HepG2 (cell line): ENCODE measurements around the gene RABGGTA. TPM values are rescaled to one million over a fixed set of nuclear protein-coding genes. Genes with fewer than 3 reads are reported as not detected.
A peak's percentile ranks its signal among the peaks of the same experiment; 100 is the strongest.

ENCODE experiments used
- BRCA1 ChIP-seq: sonication (generic); formaldehyde crosslinking; IDR thresholded peaks from 2 replicates; pipeline ENCODE4 v1.4.0; 2020; ENCODE audit warnings: missing genetic modification reagents
- CEBPZ ChIP-seq: IDR thresholded peaks from 2 replicates; pipeline ENCODE4 v1.6.1; 2012; ENCODE audit warnings: low read length, improper control_type of control experiment
- CHCHD3 ChIP-seq: sonication (generic); formaldehyde crosslinking; IDR thresholded peaks from 2 replicates; pipeline ENCODE4 v1.8.0; 2022; ENCODE audit warnings: mild to moderate bottlenecking, missing genetic modification reagents, moderate library complexity
- DNMT3B ChIP-seq: conservative IDR thresholded peaks from 2 replicates; pipeline ENCODE4 v1.6.1; 2016; ENCODE audit warnings: missing biosample characterization, control low read depth
- ETV6 ChIP-seq: sonication (generic); formaldehyde crosslinking; conservative IDR thresholded peaks from 2 replicates; pipeline ENCODE4 v1.4.0; 2020; ENCODE audit warnings: missing genetic modification reagents
- GABPA ChIP-seq, 2 experiments: IDR thresholded peaks; 2 replicates each; pipeline ENCODE4 v1.6.1; 2011 to 2016; ENCODE audit warnings: low read depth in 2 of 2, low read length in 1 of 2, missing biosample characterization in 1 of 2, missing genetic modification characterization in 1 of 2
- GPBP1L1 ChIP-seq: sonication (generic); formaldehyde crosslinking; IDR thresholded peaks from 2 replicates; pipeline ENCODE4 v1.5.0; 2020; ENCODE audit warnings: mild to moderate bottlenecking, missing genetic modification reagents
- MTA3 ChIP-seq: sonication (generic); formaldehyde crosslinking; IDR thresholded peaks from 2 replicates; pipeline ENCODE4 v1.4.0; 2020; ENCODE audit warnings: missing genetic modification reagents
- NCOA1 ChIP-seq: sonication (generic); formaldehyde crosslinking; IDR thresholded peaks from 2 replicates; pipeline ENCODE4 v1.9.0; 2021; ENCODE audit warnings: missing genetic modification reagents
- NFYC ChIP-seq: IDR thresholded peaks from 2 replicates; pipeline ENCODE4 v1.6.1; 2016; ENCODE audit warnings: missing genetic modification reagents, missing compliant biosample characterization
- NR2F1 ChIP-seq, 2 experiments: fragments of 450-650 bp in 1 of 2; formaldehyde crosslinking in 1 of 2; IDR thresholded peaks; 2 replicates each; pipeline versions ENCODE4 v1.5.0 to v1.6.1; 2016 to 2020; ENCODE audit warnings: mild to moderate bottlenecking in 1 of 2, missing compliant biosample characterization in 1 of 2, missing genetic modification reagents in 1 of 2, moderate library complexity in 1 of 2
- PHF21A ChIP-seq: sonication (generic); formaldehyde crosslinking; IDR thresholded peaks from 2 replicates; pipeline ENCODE4 v1.5.0; 2020; ENCODE audit warnings: mild to moderate bottlenecking, missing genetic modification reagents
- REL ChIP-seq: sonication (generic); formaldehyde crosslinking; conservative IDR thresholded peaks from 2 replicates; pipeline ENCODE4 v1.8.0; 2022; ENCODE audit warnings: mild to moderate bottlenecking, missing genetic modification reagents, moderate library complexity
- SP1 ChIP-seq, 2 experiments: fragments of 450-650 bp in 1 of 2; sonication (generic) in 1 of 2; formaldehyde crosslinking in 1 of 2; IDR thresholded peaks; 2 replicates each; pipeline versions ENCODE4 v1.4.0 to v1.6.1; 2016 to 2020; ENCODE audit warnings: missing genetic modification reagents in 1 of 2
- ZBTB42 ChIP-seq: sonication (generic); formaldehyde crosslinking; IDR thresholded peaks from 2 replicates; pipeline ENCODE4 v1.5.0; 2020; ENCODE audit warnings: mild to moderate bottlenecking, missing genetic modification reagents
- ZNF12 ChIP-seq: sonication (generic); formaldehyde crosslinking; IDR thresholded peaks from 2 replicates; pipeline ENCODE4 v1.5.0; 2020; ENCODE audit warnings: missing genetic modification reagents
- ZNF7 ChIP-seq: IDR thresholded peaks from 2 replicates; pipeline ENCODE4 v1.6.1; 2016; ENCODE audit warnings: missing biosample characterization, missing genetic modification reagents
- ZNF709 ChIP-seq: sonication (generic); formaldehyde crosslinking; IDR thresholded peaks from 2 replicates; pipeline ENCODE4 v1.5.0; 2020; ENCODE audit warnings: mild to moderate bottlenecking, missing genetic modification reagents
- ZNF777 ChIP-seq: sonication (generic); formaldehyde crosslinking; IDR thresholded peaks from 2 replicates; pipeline ENCODE4 v1.4.0; 2020; ENCODE audit warnings: missing genetic modification reagents
- polyA plus RNA-seq, 8 experiments: library from polyadenylated mRNA; depleted of rRNA in 3 of 8; stranded (reverse) in 7 of 8; unstranded in 1 of 8; fragments of >200 nt; fragmentation: Illumina TruSeq in 4 of 8; extraction: Trizol in 4 of 8; gene quantifications; 2 replicates each; pipeline versions ENCODE4 v1.2.1 to v1.2.3, GENCODE V29; 2011 to 2016; ENCODE audit warnings: low read depth in 4 of 8, missing spikeins in 1 of 8, mixed read lengths in 1 of 8; ENCODE audit not compliant: insufficient read depth in 1 of 8
- total RNA-seq, 5 experiments: library from RNA; depleted of rRNA; stranded (reverse); fragments of >200 nt; fragmentation: Illumina TruSeq; extraction: Trizol; gene quantifications; 2 replicates each; pipeline ENCODE4 v1.2.3, GENCODE V29; 2016; ENCODE audit warnings: low read depth in 1 of 5
- TF ChIP-seq, protein P1 (sequence below): IDR thresholded peaks from 2 replicates; pipeline ENCODE4 v1.6.1; 2016; ENCODE audit warnings: missing biosample characterization, missing genetic modification reagents, low read depth
- TF ChIP-seq, protein P2 (sequence below): sonication (generic); formaldehyde crosslinking; IDR thresholded peaks from 2 replicates; pipeline ENCODE4 v1.4.0; 2020; ENCODE audit warnings: missing genetic modification reagents, borderline replicate concordance

RABGGTA gene
- total and polyA plus RNA-seq, 2 of the 13 experiments (the other 11 are each of a cell fraction or from before 2014, with no cell fraction given) = 57.9 to 90.8 TPM

GRCh38 chr14:24271134-24271833 is at the start of gene RABGGTA (continued):
- TF ChIP-seq REL (CRISPR knock-in tag) (peak; percentile 98), GABPA (IDR thresholded peaks at IDR 0.05; ENCODE audit: low read depth, low read length) (no peak), GABPA (CRISPR knock-in tag; IDR thresholded peaks at IDR 0.05; ENCODE audit: low read depth) (peak; percentile 91), GPBP1L1 (no peak), ZNF709 (CRISPR knock-in tag) (peak; percentile 99), ZBTB42 (CRISPR knock-in tag) (peak; percentile 88; the same call in 1 of the 2 replicates), ZNF7 (CRISPR knock-in tag) (0 out of 2 replicates have a peak, but pooled peaks have one; percentile 29), ETV6 (CRISPR knock-in tag) (peak; percentile 99), BRCA1 (CRISPR knock-in tag) (peak; percentile 98), CHCHD3 (CRISPR knock-in tag) (peak; percentile 91), SP1 (IDR thresholded peaks at IDR 0.05) (no peak), SP1 (CRISPR knock-in tag; IDR thresholded peaks at IDR 0.05) (peak; percentile 65), CEBPZ (no peak), MTA3 (CRISPR knock-in tag) (no peak), ZNF777 (CRISPR knock-in tag) (peak; percentile 84), PHF21A (CRISPR knock-in tag) (peak; percentile 100), ZNF12 (CRISPR knock-in tag) (peak; percentile 80; the same call in 1 of the 2 replicates), DNMT3B (peak; percentile 96), NFYC (peak; percentile 68; the same call in 1 of the 2 replicates), NR2F1 (CRISPR knock-in tag; IDR thresholded peaks at IDR 0.05) (peak in 1 of 2 experiments; percentile 8; a peak in 1 of 4 replicates), NCOA1 (CRISPR knock-in tag) (peak; percentile 96)
- TF ChIP-seq, protein P1, sequence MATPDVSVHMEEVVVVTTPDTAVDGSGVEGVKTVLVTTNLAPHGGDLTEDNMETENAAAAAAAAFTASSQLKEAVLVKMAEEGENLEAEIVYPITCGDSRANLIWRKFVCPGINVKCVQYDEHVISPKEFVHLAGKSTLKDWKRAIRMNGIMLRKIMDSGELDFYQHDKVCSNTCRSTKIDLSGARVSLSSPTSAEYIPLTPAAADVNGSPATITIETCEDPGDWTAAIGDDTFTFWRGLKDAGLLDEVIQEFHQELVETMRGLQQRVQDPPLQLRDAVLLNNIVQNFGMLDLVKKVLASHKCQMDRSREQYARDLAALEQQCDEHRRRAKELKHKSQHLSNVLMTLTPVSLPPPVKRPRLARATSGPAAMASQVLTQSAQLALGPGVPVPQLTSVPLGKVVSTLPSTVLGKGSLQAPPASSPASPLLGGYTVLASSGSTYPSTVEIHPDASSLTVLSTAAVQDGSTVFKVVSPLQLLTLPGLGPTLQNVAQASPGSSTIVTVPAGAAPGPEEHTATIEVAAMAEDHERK = peak; percentile 90
- TF ChIP-seq, protein P2, sequence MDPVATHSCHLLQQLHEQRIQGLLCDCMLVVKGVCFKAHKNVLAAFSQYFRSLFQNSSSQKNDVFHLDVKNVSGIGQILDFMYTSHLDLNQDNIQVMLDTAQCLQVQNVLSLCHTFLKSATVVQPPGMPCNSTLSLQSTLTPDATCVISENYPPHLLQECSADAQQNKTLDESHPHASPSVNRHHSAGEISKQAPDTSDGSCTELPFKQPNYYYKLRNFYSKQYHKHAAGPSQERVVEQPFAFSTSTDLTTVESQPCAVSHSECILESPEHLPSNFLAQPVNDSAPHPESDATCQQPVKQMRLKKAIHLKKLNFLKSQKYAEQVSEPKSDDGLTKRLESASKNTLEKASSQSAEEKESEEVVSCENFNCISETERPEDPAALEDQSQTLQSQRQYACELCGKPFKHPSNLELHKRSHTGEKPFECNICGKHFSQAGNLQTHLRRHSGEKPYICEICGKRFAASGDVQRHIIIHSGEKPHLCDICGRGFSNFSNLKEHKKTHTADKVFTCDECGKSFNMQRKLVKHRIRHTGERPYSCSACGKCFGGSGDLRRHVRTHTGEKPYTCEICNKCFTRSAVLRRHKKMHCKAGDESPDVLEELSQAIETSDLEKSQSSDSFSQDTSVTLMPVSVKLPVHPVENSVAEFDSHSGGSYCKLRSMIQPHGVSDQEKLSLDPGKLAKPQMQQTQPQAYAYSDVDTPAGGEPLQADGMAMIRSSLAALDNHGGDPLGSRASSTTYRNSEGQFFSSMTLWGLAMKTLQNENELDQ (CRISPR knock-in tag) = peak; percentile 52
